HG03139 (cell line): ENCODE results near the gene PPP1R1B.

Experiments used
- ATAC-seq: cut with Tn5 transposase; IDR thresholded peaks from one replicate; pipeline ENCODE4 v1.9.1; 2021; ENCODE audit not compliant: unreplicated experiment

Gene PPP1R1B

GRCh38 chr17:39600288-39600996 is 26.3 kb upstream of the PPP1R1B start:
- ATAC-seq = no peak

GRCh38 chr17:39600997-39601597 is 25.7 kb upstream of the PPP1R1B start:
- ATAC-seq = no peak

DNA sequence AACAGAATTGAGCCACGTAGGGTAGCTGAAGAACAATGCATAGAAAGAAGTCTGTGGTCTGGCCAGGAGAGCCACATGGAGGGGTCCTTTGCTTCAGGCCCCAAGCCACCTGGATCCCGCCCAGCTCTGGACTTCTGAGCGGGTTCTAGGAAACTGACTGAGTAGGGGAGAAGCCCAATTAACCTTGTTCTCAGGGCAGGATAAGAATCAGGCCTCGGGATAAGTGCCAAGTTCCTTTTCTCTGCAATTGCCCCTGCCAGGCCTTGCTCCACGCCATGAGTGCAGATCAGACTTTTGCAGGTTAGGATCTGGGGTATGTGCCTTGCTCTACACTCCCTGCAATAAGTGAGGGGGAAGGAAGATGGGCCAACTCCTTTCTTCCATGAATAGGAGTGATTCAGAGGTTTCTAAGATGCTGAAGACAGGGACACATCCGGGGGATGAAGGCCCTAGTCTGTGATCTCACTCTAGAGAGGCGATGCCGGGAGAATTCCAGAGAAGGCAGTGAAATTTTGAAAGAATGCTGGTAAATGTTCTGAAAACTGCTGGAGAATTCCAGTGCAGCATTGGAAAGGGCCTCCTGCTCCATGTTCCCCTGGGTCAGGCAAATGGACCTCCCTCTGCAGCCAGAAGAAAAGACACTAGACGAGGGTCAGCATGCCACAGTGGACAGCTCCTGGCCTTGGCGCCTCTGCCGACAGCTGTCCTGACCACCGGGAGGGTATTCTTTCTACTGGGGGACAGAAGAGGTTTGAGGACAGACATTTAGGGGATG is 24.8 kb upstream of the PPP1R1B start:
- no peak for ATAC-seq

- no peak for ATAC-seq
These were observed 24.0 kb upstream of the PPP1R1B start for GRCh38 chr17:39602533-39603303.

- no peak for ATAC-seq
These were observed 23.3 kb upstream of the PPP1R1B start for GRCh38 chr17:39603304-39604016.

GRCh38 chr17:39604911-39605491 is 21.8 kb upstream of the PPP1R1B start:
- no peak for ATAC-seq

DNA sequence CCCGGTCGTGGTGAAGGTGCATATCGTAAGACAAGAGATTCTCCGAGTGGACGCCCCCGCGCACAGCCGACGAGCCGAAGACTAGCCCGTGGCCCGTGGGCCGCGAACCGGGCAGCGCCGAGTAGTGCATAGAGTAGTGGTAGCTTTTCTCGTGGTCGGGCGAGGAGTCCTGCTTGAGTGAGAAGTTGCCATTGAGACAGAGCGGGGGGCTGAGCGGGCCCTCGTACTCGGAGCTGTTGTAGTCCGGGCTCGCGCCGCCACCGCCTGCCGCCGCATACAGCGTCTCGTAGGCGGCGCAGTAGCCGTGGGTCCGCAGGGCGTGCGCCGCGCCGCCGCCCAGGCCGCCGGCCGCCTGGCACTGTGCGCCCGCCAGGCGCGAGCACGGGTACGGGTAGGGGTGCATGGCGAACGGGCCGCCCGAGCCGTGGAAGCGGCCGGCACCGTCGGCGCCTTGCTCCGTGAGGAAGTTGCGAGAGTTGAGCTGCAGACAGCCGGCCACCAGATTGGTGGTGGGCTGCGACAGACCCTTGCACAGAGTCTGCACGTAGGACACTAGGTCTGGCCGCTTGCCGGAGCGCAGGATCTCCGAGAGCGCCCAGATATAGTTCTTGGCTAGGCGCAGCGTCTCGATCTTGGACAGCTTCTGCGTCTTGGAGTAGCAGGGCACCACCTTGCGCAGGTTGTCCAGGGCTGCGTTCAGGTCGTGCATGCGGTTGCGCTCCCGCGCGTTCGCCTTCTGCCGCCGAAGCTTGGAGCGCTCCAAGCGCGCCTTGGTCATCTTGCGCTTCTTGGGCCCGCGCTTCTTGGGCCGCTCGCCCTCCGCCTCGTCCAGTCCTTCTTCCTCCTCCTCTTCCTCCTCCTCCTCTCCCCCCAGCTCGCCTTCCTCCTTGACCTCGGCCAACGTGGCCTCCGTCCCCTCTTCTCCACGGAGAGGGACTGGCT is 21.0 kb upstream of the PPP1R1B start:
- no peak for ATAC-seq

GRCh38 chr17:39606434-39607056 is 20.2 kb upstream of the PPP1R1B start:
- ATAC-seq = no peak

DNA sequence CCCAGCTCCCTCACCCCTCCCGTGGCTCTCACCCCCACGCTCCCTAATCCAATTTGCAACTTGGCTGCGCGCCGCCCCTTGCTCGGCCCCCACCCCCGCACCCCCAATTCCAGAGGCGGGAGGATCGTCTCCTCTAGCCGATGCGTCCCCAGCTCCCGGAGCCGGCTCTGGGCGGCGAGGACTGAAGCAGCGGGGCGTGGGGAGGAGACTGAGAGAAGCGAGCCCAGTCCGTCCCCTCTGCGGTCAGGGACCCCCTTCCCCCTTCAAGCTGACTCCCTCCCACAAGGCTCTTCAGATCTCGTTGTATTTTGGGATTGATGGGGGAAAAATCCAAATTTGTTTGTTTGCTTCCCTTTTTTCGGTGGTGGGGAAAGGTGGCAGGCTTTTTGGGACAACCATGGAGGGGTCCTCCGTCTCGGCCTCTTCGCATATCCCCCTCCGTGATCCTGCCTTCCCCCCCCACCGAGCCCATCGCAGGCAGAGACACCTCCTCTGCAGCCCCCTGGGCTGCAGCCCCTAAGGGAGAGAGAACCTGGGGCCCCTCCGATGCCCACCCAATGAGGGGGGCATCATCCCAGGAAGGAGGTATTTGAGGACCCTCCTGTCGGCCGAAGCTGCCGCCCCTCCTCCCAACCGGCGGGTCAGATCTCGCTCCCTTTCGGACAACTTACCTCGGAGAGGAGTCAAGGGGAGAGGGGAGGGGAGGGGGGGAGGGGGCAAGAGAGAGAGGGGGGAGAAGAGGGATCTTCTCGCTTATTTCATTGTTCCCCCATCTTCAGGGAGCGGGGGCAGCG is 19.5 kb upstream of the PPP1R1B start:
- ATAC-seq = no peak

- ATAC-seq = no peak
These were observed 19.0 kb upstream of the PPP1R1B start, which contains the start of gene NEUROD2 for GRCh38 chr17:39607851-39608130. Gene NEUROD2, minus strand, starts transcription at chr17:39607920. Its CDS starts 1,321 bp downstream, at chr17:39606599.

GRCh38 chr17:39608142-39608981 is 18.4 kb upstream of the PPP1R1B start:
- no peak for ATAC-seq

DNA sequence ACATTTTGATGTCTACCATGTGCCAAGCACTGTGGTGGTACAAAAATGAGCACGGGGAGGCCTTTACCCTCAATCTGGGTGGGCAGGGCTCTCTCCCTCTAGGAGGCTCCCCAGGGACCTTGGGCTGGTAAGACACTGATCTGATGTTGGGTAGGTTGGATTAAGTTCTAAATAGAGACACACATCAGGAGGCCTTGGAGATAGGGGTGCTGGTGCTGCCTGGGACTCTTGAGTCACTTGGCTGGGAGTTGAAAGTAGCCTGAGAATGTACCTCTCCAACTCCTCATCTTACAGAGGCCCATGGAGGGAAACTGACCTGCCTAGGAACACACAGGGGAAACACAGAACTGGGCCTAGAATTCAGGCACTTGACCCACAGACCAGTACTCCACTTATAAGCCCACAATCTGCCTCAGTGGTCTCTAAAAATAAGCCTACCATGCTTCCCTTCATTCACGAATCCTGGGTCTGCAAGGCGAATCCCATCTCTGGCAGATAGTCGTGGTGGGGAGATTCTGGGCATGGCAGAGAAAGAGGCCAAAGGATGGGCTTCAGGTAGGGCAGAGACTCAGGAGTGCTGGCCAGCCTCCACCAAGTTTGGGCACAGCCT is 17.2 kb upstream of the PPP1R1B start:
- no peak for ATAC-seq

- ATAC-seq = no peak
These were observed 15.2 kb upstream of the PPP1R1B start for GRCh38 chr17:39611401-39612112.

- ATAC-seq = no peak
These were observed 14.4 kb upstream of the PPP1R1B start for GRCh38 chr17:39612291-39612894.

DNA sequence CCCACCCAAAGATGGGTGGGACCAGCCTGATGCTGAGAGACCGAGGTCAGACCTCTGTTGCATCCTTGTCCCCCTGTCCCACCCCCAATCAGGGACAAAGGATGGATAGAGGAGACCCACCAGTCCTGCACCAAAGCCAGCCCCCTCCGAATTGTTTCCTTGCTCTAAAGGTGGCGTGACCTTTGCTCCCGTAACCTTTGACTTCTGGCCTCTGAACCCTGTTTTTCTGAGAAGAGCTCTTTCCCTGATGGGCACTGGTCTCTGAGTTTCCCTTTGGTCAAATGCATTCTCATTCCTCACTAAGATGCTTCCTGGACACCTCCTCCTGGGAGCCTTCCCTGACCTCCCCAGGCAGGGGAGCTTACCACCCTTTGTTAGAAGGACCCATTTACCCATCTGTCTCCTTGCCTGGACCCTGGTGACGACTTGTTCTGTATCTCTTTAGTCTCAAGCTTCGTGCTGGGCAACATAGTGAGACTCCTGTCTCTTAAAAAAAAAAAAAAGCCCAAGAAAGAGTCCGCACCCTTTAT is 13.8 kb upstream of the PPP1R1B start:
- ATAC-seq = no peak
